Epithelial cell of esophagus (primary cell): ENCODE measurements around the gene FBXO34.
"Not testable (repeated sequence)": the region's sequence is repeated elsewhere in the genome, so short reads cannot be mapped to it uniquely, and the experiment has no call there.

ENCODE experiments used
- DNase-seq: peaks from one replicate; pipeline ENCODE4 v3.0.0; 2010; ENCODE audit warnings: low read depth
- H3K4me3 ChIP-seq: 2 replicates; pipeline ENCODE4 v1.5.1; 2011; ENCODE audit warnings: mild to moderate bottlenecking, low read length, control low read depth
- CTCF ChIP-seq: IDR thresholded peaks from 2 replicates; pipeline ENCODE4 v1.5.1; 2011; ENCODE audit warnings: low read depth, mild to moderate bottlenecking, low read length, control low read depth, inconsistent platforms; ENCODE audit not compliant: insufficient read depth; ENCODE audit errors: missing control alignments

The FBXO34 gene

GRCh38 chr14:55303691-55304145 is 32.5 kb downstream of the FBXO34 start:
- no peak for TF ChIP-seq CTCF
- peak; percentile 43 for DNase-seq
- H3K4me3 ChIP-seq: no peak overlapping the region

- no peak for DNase-seq
- H3K4me3 ChIP-seq: no peak overlapping the region
- TF ChIP-seq CTCF: no peak
These were observed 35.8 kb downstream of the FBXO34 start for GRCh38 chr14:55306938-55307589.

- no peak for DNase-seq
- H3K4me3 ChIP-seq: no peak overlapping the region
- TF ChIP-seq CTCF: no peak
These were observed 37.9 kb downstream of the FBXO34 start for GRCh38 chr14:55309154-55309553.

- DNase-seq: no peak
- TF ChIP-seq CTCF: no peak
- no peak overlapping the region for H3K4me3 ChIP-seq
These were observed 38.6 kb downstream of the FBXO34 start for GRCh38 chr14:55309761-55310365.

GRCh38 chr14:55312379-55313030 is 41.3 kb downstream of the FBXO34 start:
- not testable (repeated sequence) for DNase-seq, H3K4me3 ChIP-seq

- no peak for DNase-seq
- H3K4me3 ChIP-seq: no peak overlapping the region
- TF ChIP-seq CTCF: no peak
These were observed 42.3 kb downstream of the FBXO34 start for GRCh38 chr14:55313480-55313879.

GRCh38 chr14:55314449-55314848 is 43.2 kb downstream of the FBXO34 start:
- DNase-seq: no peak
- no peak for TF ChIP-seq CTCF
- no peak overlapping the region for H3K4me3 ChIP-seq
